SIG-M5 (cell line): ENCODE results near the gene EBI3.
"Not testable (repeated sequence)": the region's sequence is repeated elsewhere in the genome, so short reads cannot be mapped to it uniquely, and the experiment has no call there.

Experiments
- DNase-seq: peaks from one replicate; lab custom pipeline; 2025; lab: John Stamatoyannopoulos, UW

EBI3 gene

DNA sequence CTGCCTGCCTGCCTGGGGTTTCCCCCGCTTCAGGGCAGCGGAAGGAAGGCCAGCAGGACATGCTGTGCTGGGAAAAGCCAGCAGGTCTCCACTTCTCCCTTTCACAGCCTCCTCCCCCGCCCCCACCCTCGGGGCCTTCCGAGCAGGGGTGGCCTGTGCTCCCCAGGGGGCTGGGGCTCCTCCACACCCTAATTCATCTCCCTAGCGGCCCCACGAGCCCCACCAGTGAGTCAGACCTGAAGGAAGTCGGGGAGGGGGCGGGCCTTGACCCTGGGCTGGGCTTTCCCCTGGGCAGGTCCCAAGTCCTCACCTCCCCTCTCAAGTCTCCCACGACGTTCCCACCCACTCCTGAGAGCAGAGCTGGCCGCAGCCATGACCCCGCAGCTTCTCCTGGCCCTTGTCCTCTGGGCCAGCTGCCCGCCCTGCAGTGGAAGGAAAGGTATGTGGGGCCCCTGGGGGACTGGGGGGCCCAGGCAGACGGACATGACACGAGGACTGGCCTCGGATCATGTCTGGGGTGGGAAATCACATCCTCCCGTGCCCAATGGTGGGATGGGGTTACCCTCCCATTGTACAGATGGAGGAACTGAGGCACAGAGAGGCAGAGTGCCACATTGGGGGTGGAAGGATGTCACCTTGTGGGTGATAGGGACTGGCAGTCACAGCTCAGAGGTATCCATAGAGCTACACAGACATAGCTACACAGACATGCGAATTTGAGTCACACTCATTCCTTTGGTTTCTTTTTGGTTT lies at the start of gene EBI3:
TSS of gene EBI3 (plus strand) at position 345 of the 753 bp plus-strand sequence. CDS start at position 373, 28 bp downstream.
- no peak for DNase-seq

DNA sequence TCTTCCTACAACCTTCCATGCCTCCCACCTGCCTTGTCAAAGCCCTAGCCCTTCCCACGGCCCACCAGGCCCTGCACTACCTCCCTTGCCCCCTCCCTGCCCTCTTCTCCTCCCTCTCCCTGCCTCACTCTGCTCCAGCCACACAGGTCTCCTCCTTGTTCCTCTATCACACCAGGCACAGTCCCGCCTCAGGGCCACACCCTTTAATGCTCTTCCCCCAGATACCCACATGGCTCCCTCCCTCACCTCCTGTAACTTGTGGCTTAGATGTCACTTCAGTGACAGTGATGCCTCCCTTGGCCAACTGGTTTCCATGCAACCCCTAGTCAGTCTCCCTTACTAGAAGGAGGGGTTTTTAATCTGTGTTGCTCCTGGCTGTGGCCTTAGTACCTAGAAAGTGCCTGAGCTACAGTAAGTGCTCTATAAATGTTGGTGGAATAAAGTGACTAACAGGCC lies 48.2 kb upstream of the EBI3 start:
- DNase-seq: no peak

DNA sequence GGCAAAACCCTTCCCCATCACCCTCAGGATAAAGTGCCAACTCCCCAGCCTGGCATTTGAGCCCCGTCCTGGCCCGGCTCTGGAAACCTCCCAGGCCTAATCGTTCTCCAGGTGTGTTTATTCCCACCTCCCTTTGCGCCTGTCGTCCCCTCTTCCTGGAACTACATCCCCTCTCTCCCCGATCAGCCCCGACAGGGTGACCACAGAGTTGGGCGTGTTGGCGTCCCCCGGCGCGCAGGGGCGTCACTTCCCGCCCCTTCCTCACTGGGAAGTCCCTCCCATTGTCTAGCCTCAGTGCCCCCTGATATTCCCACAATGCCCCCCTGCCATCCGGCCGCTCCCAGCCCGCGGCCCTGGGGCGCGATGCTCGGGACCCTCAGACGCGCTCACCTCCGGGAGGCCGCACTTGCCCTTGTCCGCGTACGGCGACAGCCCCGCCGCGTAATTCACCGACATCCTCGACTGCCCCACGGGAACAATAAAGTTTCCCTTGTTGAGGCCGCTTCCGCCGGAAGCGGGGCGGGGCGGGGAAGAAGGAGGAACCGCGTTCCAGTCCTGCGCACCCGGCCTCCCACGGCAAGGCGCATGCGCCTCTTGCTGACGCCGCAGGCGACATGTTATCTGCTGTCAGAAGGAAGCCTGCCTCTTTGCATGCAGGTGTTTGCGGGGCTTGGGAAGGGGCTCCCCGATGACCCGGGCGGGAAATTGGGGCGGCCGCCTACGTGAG lies 47.1 kb upstream of the EBI3 start, which contains the start of the genes ANKRD24 and SIRT6:
TSS of gene ANKRD24 (plus strand) at position 606 of the 727 bp plus-strand sequence. CDS start 3,737 bp downstream, outside the sequence.
TSS of gene SIRT6 (minus strand) at position 480 of the 727 bp plus-strand sequence. CDS start at position 456, 24 bp downstream.
- DNase-seq: peak; percentile 35

DNA sequence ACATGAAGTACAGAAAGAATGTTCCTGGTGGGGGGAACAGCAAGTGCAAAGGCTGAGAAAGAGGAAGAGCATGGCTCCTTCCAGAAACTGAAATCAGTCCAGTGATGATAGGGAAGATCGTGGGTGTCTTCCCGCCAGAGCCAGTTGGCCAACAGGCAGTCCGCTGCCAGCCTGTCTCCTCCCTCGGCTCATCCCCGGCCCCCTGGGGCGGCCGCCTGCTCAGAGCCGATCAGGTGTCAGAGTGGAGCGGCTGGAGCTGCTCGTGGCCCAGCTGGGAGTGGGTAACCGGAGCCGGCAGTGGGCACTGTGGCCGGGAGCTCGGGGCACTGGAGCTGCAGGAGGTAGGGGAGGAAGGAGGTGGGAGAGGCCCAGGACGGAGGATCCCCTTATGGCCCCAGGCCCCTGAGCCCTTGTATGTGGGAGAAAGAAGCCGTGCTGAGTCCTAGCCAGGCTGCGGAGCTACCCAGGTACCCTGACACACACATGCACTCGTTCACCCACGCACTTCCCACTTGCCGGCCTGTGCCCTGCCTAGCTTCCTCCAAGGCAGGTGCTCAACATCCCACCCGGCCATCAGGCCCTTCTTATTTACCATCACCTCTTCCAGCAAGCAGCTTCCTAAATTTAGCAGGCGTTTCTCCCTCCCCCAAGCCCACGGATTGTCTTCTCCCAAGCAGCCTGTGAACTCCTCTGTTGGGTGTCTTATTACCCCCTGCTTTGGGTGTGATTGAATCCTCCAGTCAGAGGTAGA lies 45.2 kb upstream of the EBI3 start:
- no peak for DNase-seq

DNA sequence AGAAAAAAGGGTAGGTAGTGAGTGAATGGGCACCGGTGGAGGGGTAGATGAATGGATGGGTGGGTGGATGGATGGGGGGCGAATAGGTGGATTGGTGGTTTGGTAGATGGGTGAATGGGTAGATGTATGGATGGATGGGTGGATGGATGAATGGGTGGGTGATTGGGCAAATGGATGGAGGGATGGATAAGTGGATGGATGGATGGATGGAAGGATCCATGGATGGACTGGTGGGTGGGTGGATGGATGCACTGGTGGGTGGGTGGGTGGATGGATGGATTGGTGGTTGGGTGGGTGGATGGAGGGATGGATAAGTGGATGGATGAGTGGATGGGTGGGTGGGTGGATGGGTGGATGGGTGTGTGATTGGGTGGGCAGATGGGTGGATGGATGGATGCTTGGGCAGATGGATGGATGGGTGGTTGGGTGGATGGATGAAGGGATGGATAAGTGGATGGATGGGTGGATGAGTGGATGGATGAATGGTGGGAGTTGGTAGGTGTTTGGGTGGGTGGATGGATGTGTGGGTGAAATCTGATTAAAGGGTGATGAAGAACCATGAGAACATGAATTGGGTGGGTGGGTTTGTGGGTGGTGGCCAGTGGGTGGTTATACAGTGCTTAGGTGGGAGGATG lies 44.5 kb upstream of the EBI3 start:
- no peak for DNase-seq

DNA sequence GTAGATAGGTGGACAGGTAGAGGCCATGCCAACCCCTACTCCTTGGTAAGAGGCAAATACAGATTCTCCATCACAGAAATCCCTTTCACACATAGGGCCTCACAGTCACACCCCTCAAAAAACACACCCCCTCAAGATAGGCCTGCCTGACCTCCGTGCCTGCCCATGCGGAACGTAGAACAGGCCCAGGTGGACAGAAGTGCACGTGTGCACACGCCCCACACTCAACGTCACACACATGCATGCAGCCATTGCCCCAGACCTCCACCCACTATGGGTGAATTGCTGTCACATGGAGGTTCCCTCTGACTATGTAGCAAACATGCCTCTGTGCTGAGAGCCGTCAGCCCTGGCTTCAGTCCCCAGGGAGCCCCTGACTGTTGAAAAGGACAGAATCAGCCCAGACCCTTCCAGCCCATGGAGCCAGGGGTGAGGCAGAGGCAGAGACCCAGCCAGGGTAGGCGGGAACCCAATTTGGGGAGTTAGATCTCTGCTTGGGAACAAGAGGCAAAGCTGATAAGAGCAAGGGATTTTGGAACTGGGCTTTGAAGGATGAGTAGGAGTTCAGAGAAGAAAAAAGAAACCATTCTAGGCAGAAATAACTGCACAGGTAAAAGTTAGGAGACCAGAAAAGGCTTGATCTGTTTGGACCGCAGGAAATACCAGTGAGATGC lies 43.8 kb upstream of the EBI3 start:
- no peak for DNase-seq

DNA sequence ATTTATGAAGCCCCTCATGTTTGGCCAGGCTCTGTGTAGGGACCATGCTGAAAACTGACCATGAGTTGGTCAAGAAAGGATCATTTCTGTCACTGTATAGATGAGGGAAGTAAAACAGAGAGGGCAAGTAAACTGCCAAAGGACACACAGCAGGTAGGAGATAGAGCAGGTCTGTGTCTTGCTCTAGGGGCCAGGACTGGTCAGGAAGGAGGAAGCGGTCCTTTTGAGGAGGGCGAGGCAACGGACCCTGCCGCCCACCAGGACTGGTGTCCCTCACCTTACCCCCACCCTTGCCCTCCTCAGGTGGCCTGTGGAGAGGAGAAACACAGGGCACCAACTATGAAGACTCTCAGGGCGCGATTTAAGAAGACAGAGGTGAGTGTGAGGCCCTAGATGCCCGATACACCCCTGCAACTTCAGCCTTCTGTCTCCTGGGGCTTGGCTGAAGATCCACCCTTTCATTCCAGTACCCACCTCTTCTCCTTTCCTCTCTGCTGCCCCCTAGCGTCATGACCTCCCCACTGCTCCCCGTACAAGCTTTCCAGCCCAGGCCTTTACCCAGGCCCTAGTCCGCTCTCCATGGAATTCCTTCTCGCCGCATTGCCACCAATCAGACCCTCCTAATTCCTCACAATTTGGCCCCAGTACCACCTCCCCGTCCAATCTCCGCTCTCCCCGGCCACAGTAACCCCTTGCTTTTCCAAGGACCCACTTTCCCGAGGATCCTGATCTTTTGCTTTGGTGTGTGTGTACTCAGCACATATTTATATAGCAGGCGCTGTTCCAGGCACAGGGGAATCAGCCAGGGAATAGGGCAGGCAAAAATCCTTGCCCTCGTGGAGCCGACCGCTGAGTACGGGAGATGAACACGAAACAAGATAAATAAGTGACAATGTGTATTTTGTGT lies 43.0 kb upstream of the EBI3 start:
- DNase-seq: no peak

DNA sequence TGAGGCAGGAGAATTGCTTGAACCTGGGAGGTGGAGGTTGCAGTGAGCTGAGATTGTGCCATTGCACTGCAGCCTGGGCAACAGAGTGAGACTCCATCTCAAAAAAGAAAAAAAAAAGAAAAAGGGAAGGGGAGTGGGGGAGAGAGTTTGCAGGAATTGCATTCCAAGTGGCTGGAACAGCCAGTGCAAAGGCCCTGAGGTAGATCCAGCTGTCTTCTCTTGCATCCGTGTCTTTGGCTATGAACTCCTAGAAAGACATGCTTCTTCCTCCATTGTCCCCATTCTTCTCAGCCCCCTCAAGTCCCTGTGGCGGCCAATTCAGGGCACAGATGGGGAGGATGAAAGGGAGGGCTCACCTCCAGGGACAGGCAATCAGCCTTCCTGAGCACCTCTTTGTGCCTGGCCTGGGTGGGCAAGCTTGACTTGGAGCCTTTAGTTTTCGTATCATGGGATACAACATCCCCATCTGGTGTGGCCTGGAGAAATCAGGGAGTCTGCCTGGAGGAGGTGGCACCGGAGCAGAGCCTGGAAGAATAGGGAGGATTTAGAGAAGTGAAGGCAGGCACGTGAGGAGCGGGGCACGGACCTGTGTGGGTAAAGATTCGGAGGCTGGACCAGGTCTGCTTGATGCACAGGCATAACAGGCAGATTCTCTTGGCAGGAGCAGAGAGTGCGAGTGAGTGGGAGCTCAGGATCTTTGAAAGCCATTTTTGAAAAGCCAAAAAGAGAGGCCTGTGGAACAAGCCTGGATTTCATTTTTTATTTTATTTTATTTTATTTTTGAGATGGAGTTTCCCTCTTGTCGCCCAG lies 41.8 kb upstream of the EBI3 start:
- DNase-seq: no peak

DNA sequence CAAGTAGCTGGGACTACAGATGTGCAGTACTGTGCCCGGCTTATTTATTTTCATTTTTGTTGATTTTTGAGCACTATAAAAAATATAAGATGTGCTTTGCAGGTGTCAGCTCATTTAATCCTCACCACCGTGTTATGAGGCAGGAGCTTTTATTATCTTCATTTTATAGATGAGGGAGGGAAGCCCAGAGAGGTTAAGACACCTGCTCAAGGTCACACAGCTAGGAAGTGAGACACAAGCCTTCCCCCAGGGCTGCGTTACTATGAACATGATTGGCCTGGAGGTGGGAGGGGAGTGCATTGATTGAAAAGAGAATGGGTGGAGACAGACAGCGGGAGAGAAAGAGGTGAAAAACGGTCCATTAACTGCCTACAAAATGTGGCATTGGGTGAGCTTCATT lies 39.7 kb upstream of the EBI3 start:
- no peak for DNase-seq

DNA sequence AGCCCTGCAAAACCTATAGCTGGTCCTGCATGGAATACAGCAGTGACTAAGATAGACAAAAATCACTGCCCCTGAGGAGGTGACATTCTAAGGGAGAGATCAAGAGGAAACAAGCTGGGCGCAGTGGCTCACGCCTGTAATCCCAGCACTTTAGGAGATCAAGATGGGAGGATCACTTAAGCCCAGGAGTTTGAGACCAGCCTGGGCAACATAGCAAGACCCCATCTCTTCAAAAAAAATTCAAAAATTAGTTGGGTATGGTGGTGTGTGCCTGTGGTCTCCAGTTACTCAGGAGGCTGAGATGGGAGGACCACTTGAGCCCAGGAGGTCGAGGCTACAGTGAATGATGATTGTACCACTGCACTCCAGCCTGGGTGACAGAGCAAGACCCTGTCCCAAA lies 36.8 kb upstream of the EBI3 start:
- DNase-seq: not testable (repeated sequence)

DNA sequence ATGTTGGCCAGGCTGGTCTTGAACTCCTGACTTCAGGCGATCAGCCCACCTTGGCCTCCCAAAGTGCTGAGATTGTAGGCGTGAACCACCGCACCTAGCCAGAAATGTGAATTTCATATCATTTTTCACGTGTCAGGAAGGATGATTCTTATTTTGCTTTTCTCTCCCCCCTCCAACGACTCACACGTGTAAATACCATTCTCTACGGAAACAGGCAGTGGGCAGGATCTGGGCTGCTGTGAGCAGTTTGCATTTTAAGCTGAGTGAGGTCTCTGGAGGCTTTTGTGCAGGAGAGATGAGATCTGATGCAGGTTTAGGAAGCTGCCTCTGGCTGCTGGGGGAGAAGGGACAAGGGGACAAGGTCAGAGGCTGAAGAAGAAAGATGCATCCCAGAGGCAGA lies 35.0 kb upstream of the EBI3 start:
- DNase-seq: no peak

DNA sequence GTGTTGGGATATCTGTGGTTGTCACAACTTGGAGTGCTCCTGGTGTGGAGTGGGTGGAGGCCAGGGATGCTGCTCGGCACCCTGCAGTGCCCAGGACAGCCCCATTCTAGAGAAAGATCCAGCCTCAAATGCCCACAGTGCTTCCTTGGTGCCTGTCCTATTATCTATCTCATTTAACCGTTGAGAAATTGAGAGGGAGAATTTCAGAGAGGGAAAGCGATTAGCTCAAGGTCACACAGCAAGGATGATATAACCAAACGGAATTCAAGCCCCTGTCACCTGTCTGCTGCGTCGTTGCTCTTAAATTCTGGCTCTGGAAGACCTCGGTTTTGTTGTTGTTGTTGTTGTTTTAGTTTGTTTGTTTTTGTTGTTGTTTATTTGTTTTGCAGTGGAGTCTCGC lies 33.3 kb upstream of the EBI3 start:
- DNase-seq: no peak

DNA sequence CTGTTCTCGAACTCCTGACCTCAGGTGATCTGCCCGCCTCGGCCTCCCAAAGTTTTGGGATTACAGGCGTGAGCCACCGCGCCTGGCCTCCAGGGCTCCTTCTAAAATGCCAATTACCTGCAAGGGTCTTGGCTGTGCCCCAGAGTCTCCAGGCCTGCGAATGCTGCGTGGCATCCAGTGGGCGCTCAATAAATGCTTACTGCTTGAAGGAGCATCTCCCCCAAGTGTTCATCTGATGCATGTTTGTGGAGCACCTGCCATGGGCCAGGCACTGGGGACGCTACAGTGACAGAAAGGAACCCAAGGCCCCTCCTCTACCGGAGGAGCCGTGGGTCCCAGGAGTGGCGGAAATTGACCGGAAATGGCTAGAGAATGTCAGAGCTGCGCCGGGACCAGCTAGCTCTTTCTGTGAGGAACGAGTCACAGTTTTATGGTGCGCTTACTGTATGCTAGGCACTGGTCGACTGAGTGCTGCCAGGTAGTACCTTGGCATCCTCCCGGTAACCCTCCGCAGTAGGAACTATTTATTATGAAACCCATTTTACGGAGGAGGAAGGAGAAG lies 32.7 kb upstream of the EBI3 start:
- no peak for DNase-seq

DNA sequence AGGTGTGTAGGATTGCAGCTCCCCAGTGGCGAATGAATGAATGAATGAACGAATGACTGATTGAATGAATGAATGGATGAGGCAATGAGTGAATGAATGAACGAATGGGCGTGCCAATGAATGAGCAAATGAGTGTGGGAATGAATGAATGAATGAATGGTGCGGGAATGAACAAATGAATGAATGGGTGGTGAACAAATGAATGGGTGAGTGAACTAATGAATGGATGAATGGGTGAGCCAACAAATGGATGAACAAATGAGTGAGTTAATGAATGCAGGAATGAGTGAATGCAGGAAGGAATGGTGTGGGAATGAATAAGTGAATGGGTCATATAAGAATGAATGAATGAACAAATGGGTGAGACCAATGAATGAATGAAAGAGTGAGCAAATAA lies 32.1 kb upstream of the EBI3 start:
- DNase-seq: no peak

DNA sequence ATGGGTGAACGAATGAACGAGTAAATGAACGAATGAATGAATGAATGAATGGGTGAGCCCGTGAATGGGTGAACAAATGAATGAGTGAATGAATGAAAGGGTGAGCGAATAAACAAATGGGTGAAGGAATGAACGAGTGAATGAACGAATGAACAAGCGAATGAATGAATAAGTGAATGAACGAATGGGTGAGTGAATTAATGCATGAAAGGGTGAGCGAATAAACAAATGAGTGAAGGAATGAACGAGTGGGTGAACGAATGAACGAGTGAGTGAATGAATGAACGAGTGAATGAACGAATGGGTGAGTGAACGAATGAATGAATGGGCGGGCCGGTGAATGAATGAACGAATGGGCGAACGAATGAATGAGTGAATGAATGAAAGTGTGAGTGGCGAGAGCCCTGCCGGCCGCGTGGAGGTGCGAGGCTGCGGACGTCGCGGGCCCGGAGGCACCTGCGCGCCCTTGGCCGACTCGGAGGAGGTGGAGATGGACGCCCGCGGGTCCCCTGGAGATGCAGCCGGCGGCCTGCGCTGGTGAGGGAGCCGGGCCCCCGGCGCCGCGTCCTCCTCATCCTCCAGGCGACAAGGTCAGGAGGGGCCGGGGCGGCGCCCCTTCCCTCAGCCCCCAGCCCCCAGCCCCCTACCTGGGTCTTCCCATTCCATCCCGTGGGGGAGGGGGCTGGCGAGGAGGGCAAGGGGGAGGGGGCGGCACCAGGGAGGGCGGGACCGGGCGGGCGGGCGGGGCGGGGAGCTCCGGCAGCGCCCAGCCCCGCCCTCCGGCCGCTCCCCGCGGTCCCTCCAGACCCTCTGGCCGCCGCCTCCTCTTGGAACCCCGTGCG lies 31.5 kb upstream of the EBI3 start:
- no peak for DNase-seq

DNA sequence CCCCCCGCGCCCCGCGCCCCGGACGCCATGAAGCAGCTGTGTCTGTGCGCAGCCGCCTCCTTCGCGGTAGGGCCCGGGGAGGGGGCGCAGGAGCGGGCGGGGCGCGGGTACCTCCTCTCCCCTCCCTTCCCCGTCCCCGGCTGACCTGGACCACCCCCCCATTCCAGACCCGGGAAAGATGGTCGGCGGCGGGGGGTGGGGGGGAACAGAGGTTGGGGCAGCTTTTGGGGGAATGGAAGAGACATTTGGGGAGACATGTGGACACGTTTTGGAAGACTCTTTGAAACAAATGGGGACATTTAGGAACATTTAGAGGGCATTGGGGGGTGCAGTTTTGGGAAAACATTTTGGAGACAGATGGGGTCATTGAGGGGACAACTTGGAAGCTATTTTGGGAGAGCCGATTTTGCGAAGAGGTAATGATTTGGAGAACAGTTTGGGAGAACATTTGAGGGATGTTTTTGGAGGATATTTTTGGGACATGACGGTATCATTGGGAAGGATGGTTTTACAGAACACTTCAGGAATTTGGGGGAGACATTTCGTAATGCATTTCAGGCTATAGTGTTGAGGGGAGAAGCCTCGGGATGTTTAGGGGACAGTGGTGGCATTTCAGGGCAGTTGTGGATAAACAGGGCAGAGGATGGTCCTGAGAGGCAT lies 30.7 kb upstream of the EBI3 start:
- no peak for DNase-seq

DNA sequence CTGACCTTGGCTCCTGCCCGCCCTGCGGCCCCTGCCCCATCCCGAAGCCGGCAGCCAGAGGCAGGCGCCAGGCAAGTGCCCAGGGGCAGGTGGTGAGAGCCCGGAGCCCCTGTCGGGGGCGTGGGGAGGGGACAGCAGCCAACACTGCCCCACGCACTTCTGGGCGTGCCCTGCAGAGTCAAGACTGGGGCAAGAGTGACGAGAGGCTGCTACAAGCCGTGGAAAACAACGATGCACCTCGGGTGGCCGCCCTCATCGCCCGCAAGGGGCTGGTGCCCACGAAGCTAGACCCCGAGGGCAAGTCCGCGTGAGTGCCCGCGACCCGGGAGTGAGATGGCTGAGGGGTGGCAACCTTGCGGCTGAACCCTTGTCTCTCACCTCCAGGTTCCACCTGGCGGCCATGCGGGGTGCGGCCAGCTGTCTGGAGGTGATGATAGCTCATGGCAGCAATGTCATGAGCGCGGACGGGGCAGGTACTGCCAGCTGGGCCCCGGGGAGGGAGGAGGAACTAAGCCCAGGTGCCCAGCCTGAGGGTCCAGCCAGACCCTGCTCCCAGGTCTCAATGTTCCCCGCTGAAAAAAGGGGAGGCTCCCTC lies 29.5 kb upstream of the EBI3 start:
- no peak for DNase-seq
